Measurements from ENCODE around the gene RAI1. TPM values are rescaled to one million over a fixed set of nuclear protein-coding genes. Genes with fewer than 3 reads are reported as not detected.
A peak's percentile ranks its signal among the peaks of the same experiment; 100 is the strongest.

Gene RAI1
- total and polyA plus RNA-seq, 2 of the 13 experiments (the other 11 are each of a cell fraction or from before 2014, with no cell fraction given), result 3.4 to 5.2 TPM

GRCh38 chr17:17836250-17836817 is 155.1 kb downstream of the RAI1 start (continued):
- TF ChIP-seq ZNF746 (CRISPR knock-in tag; IDR thresholded peaks at IDR 0.05), result no peak
- no peak; the same call in 1 of the 2 replicates for TF ChIP-seq ZNF607 (CRISPR knock-in tag; IDR thresholded peaks at IDR 0.05; ENCODE audit: borderline replicate concordance)
- TF ChIP-seq ZNF124 (CRISPR knock-in tag; IDR thresholded peaks at IDR 0.05), result no peak; the same call in 1 of the 2 replicates
- no peak for TF ChIP-seq DZIP1 (CRISPR knock-in tag; IDR thresholded peaks at IDR 0.05)
- no peak for TF ChIP-seq ARNT (IDR thresholded peaks at IDR 0.05)
- TF ChIP-seq ZNF281 (CRISPR knock-in tag; IDR thresholded peaks at IDR 0.05; ENCODE audit: borderline replicate concordance), result peak; percentile 84; the same call in 1 of the 2 replicates
- no peak for TF ChIP-seq ZKSCAN5 (CRISPR knock-in tag; IDR thresholded peaks at IDR 0.05)
- no peak for TF ChIP-seq ZNF781 (CRISPR knock-in tag; IDR thresholded peaks at IDR 0.05; ENCODE audit: borderline replicate concordance, not compliant biosample characterization)
- TF ChIP-seq ZNF503 (CRISPR knock-in tag; IDR thresholded peaks at IDR 0.05), result peak; percentile 63; the same call in 1 of the 2 replicates
- no peak for TF ChIP-seq MLLT10 (CRISPR knock-in tag; IDR thresholded peaks at IDR 0.05)
- TF ChIP-seq ESRRA (CRISPR knock-in tag; IDR thresholded peaks at IDR 0.05; ENCODE audit: low read depth), result peak; percentile 57; the same call in 1 of the 2 replicates
- peak; percentile 94 for TF ChIP-seq EEA1 (CRISPR knock-in tag; IDR thresholded peaks at IDR 0.05; ENCODE audit: borderline replicate concordance)
- 0 out of 2 replicates have a peak, but pooled peaks have one; percentile 14 for TF ChIP-seq CENPT (CRISPR knock-in tag; IDR thresholded peaks at IDR 0.05; ENCODE audit: low read depth)
- no peak for TF ChIP-seq ZFYVE20 (CRISPR knock-in tag; IDR thresholded peaks at IDR 0.05; ENCODE audit: borderline replicate concordance, low read depth)
- peak; percentile 48; the same call in 1 of the 2 replicates for TF ChIP-seq SP5 (CRISPR knock-in tag; IDR thresholded peaks at IDR 0.05; ENCODE audit: borderline replicate concordance, low read depth)
- no peak for TF ChIP-seq ZNF296 (CRISPR knock-in tag; conservative IDR thresholded peaks at IDR 0.05)
- peak; percentile 23 for TF ChIP-seq ZNF263 (CRISPR knock-in tag; IDR thresholded peaks at IDR 0.05)
- TF ChIP-seq ZNF12 (CRISPR knock-in tag; IDR thresholded peaks at IDR 0.05), result peak; percentile 54; the same call in 1 of the 2 replicates
- peak; percentile 52; the same call in 1 of the 2 replicates for TF ChIP-seq ZNF878 (CRISPR knock-in tag; IDR thresholded peaks at IDR 0.05)
- no peak for TF ChIP-seq ZBTB21 (CRISPR knock-in tag; IDR thresholded peaks at IDR 0.05)
- TF ChIP-seq RAD51 (IDR thresholded peaks at IDR 0.05; ENCODE audit: borderline replicate concordance), result no peak
- peak; percentile 59; the same call in 1 of the 2 replicates for TF ChIP-seq MYPOP (CRISPR knock-in tag; IDR thresholded peaks at IDR 0.05)

Data from HepG2 (cell line).